Esophagus muscularis mucosa (tissue), 4 donors: ENCODE results near the gene ARF4. TPM values are rescaled to one million over a fixed set of nuclear protein-coding genes. Genes with fewer than 3 reads are reported as not detected.
"Not testable (repeated sequence)": the region's sequence is repeated elsewhere in the genome, so short reads cannot be mapped to it uniquely, and the experiment has no call there.

Source experiments
- DNase-seq: peaks from one replicate; pipeline ENCODE4 v3.0.0-alpha.2; 2017; ENCODE audit errors: extremely low spot score
- H3K27ac ChIP-seq, 4 donors: fragments of 200-600 bp; sonication (generic); replicated peaks in 1 of 4; 1 replicate in 3 of 4; 2 replicates in 1 of 4; pipeline ENCODE4 v1.5.1; 2016 to 2019; ENCODE audit warnings: mild to moderate bottlenecking in 1 of 4
- H3K27me3 ChIP-seq, 4 donors: fragments of 200-600 bp; sonication (generic); one replicate each; pipeline versions ENCODE4 v1.5.1 to v1.6.0; 2016 to 2019
- H3K36me3 ChIP-seq, 4 donors: fragments of 200-600 bp; sonication (generic); one replicate each; pipeline ENCODE4 v1.5.1; 2016 to 2019
- H3K4me1 ChIP-seq, 4 donors: fragments of 200-600 bp; sonication (generic); one replicate each; pipeline ENCODE4 v1.5.1; 2016 to 2019
- H3K4me3 ChIP-seq, 4 donors: fragments of 200-600 bp; sonication (generic); 1 replicate in 2 of 4; 2 replicates in 2 of 4; pipeline ENCODE4 v1.5.1; 2016 to 2019; ENCODE audit warnings: mild to moderate bottlenecking in 4 of 4, moderate library complexity in 1 of 4
- H3K9me3 ChIP-seq, 4 donors: fragments of 200-600 bp; sonication (generic); 1 replicate in 3 of 4; 2 replicates in 1 of 4; pipeline ENCODE4 v1.5.1; 2016 to 2019
- CTCF ChIP-seq, 3 experiments: fragments of 200-600 bp in 2 of 3; fragments of 450-650 bp in 1 of 3; sonication (generic) in 2 of 3; IDR thresholded peaks; one replicate each; pipeline ENCODE4 v1.5.1; 2017 to 2019; ENCODE audit warnings: antibody characterized with exemption in 3 of 3, mild to moderate bottlenecking in 2 of 3, moderate library complexity in 1 of 3
- EP300 ChIP-seq: sonication (generic); formaldehyde crosslinking; IDR thresholded peaks from one replicate; pipeline ENCODE4 v1.6.1; 2017; ENCODE audit warnings: antibody characterized with exemption
- POLR2A ChIP-seq: fragments of 450-650 bp; IDR thresholded peaks from one replicate; pipeline ENCODE4 v1.6.1; 2017; ENCODE audit warnings: antibody characterized with exemption, moderate library complexity, mild to moderate bottlenecking, low read depth
- POLR2AphosphoS5 ChIP-seq, 2 donors: sonication (generic); formaldehyde crosslinking; IDR thresholded peaks; one replicate each; pipeline ENCODE4 v1.6.1; 2017; ENCODE audit warnings: antibody characterized with exemption in 2 of 2
- WGBS: methylation state at CpG from one replicate; pipeline ENCODE4 v1.1.5; 2018; 5-methylcytosine and 5-hydroxymethylcytosine counted together
- intact Hi-C: fragments of 100-400 bp; cut with DNase I; formaldehyde crosslinking; loops from one replicate; pipeline ENCODE4 v1.15.1; 2023
- total RNA-seq, 4 donors: library from RNA; depleted of rRNA; stranded (reverse); fragments of >200 nt; gene quantifications; one replicate each; pipeline versions ENCODE4 v1.1.0 to v1.2.1, GENCODE V29; 2016

ARF4 gene
- 100 to 1,000 TPM in 1 of 4 donors, 10 to 100 TPM in 3; 75.1 to 104 (median 84.1) TPM for total RNA-seq

GRCh38 chr3:57597127-57597923 is at the start of gene ARF4:
Gene ARF4, minus strand, starts transcription at chr3:57597344. Its CDS starts 204 bp downstream, at chr3:57597140.
- peak within 1 kb of the TSS; percentile 91 to 99 (median 94) for H3K27ac ChIP-seq
- H3K9me3 ChIP-seq, result no peaks in the 10 kb centered on the region
- H3K4me1 ChIP-seq, result peaks cover 47 to 50% (median 48%) of the 10 kb centered on the region in 4 donors
- H3K27me3 ChIP-seq, result no peaks in the 10 kb centered on the region
- H3K4me3 ChIP-seq, result peak within 1 kb of the TSS; percentile 67 to 89 (median 72)
- WGBS, result 0% methylated on average over 46 of the region's 67 CpGs
- TF ChIP-seq POLR2AphosphoS5 (IDR thresholded peaks at IDR 0.05) (peak; percentile 98 to 100), EP300 (no peak), CTCF (IDR thresholded peaks at IDR 0.05) (peak in 2 of 3 experiments; percentile 18 to 37), POLR2A (peak; percentile 98)
- DNase-seq, result peak; percentile 100
- peaks cover 0 to 17% (median 2%) of the 10 kb centered on the region in 4 donors for H3K36me3 ChIP-seq
- intact Hi-C loops, result loop anchor here (2.0 to 5.0 kb wide), 3 partner anchors 43 to 160 kb away; partner anchors contain the start of genes DENND6A and SLMAP

- peaks cover 23 to 79% (median 53%) of the 10 kb centered on the region in 4 donors for H3K36me3 ChIP-seq
- H3K27me3 ChIP-seq, result no peaks in the 10 kb centered on the region
- intact Hi-C loops, result no loop called here
- peaks cover 0 to 8% (median 5%) of the 10 kb centered on the region in 4 donors for H3K4me1 ChIP-seq
- TF ChIP-seq POLR2AphosphoS5 (IDR thresholded peaks at IDR 0.05) (no peak), EP300 (no peak), CTCF (IDR thresholded peaks at IDR 0.05) (peak in 1 of 3 experiments; percentile 20), POLR2A (no peak)
- peaks cover 0 to 6% (median 0%) of the 10 kb centered on the region in 4 donors for H3K9me3 ChIP-seq
- no peak for DNase-seq
- WGBS, result 75% methylated on average over 2 of the region's 2 CpGs
- no peak overlapping the region for H3K27ac ChIP-seq
- H3K4me3 ChIP-seq, result no peak overlapping the region
These were observed 49.6 kb upstream of the ARF4 start for GRCh38 chr3:57646723-57647122.

- Histone ChIP-seq H3K4me3 (no peak overlapping the region), H3K36me3 (peaks cover 40 to 81% (median 59%) of the 10 kb centered on the region in 4 donors), H3K4me1 (peaks cover 0 to 8% (median 5%) of the 10 kb centered on the region in 4 donors), H3K27ac (no peak overlapping the region), H3K9me3 (peaks cover 0 to 6% (median 0%) of the 10 kb centered on the region in 4 donors), H3K27me3 (no peaks in the 10 kb centered on the region)
- no peak for DNase-seq
- intact Hi-C loops, result no loop called here
- no peak for TF ChIP-seq EP300
- no peak for TF ChIP-seq CTCF (IDR thresholded peaks at IDR 0.05)
- no peak for TF ChIP-seq POLR2AphosphoS5 (IDR thresholded peaks at IDR 0.05)
- TF ChIP-seq POLR2A, result no peak
- 86% methylated on average over 4 of the region's 4 CpGs for WGBS
These were observed 47.6 kb upstream of the ARF4 start for GRCh38 chr3:57644740-57645139.

GRCh38 chr3:57637391-57637790 is 40.2 kb upstream of the ARF4 start:
- H3K9me3 ChIP-seq, result no peaks in the 10 kb centered on the region
- TF ChIP-seq POLR2A, result no peak
- no peak for TF ChIP-seq POLR2AphosphoS5 (IDR thresholded peaks at IDR 0.05)
- TF ChIP-seq EP300, result no peak
- no peak for TF ChIP-seq CTCF (IDR thresholded peaks at IDR 0.05)
- H3K4me1 ChIP-seq, result no peaks in the 10 kb centered on the region
- intact Hi-C loops, result no loop called here
- H3K27me3 ChIP-seq, result no peaks in the 10 kb centered on the region
- DNase-seq, result no peak
- peaks cover 50 to 96% (median 76%) of the 10 kb centered on the region in 4 donors for H3K36me3 ChIP-seq
- no peak overlapping the region for H3K27ac ChIP-seq
- no peak overlapping the region for H3K4me3 ChIP-seq

GRCh38 chr3:57634259-57634658 is 37.1 kb upstream of the ARF4 start:
- DNase-seq, H3K4me3 ChIP-seq, H3K4me1 ChIP-seq, intact Hi-C loops, H3K27me3 ChIP-seq, H3K9me3 ChIP-seq, H3K27ac ChIP-seq: not testable (repeated sequence)
- 94% methylated on average over 3 of the region's 3 CpGs for WGBS
- peaks cover 39 to 96% (median 72%) of the 10 kb centered on the region in 4 donors for H3K36me3 ChIP-seq
